ENCODE data around the gene FRMD8.

DNA sequence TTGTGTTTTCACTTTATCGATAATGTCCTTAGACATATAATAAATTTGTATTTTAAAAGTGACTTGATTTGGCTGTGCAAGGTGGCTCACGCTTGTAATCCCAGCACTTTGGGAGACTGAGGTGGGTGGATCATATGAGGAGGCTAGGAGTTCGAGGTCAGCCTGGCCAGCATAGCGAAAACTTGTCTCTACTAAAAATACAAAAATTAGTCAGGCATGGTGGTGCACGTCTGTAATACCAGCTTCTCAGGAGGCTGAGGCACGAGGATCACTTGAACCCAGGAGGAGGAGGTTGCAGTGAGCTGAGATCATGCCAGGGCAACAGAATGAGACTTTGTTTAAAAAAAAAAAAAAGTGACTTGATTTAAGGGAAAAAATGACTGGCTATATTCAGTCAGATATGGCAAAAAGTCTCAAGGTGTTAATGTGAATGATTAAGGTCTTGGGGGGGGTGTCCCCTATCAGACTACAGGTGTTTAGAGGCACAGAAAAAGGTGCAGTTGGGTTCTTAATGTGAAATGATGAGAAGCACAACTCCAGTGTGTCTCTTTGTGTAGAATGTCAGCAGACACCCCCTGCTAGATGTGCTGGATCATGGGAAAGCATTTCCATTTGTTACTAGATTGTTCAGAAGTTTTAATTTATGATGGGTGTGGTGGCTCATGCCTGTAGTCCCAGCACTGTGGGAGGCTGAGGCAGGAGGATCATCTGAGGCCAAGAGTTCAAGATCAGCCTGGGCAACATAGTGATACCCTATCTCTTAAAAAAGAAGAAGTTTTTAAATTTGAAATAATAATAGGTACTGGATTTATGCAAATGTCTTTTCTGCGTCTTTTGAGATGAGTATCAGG is 53.1 kb downstream of the FRMD8 start:
- TF ChIP-seq CTCF (IDR thresholded peaks at IDR 0.05; ENCODE audit: poor library complexity) (no peak), EZH2 (IDR thresholded peaks at IDR 0.05; ENCODE audit: borderline replicate concordance) (no peak)
